Ovary (tissue), 9 donors: ENCODE results near the gene MCM5. TPM values are rescaled to one million over a fixed set of nuclear protein-coding genes. Genes with fewer than 3 reads are reported as not detected.

Source experiments
- DNase-seq, 5 donors: peaks; one replicate each; pipeline ENCODE4 v3.0.0-alpha.2; 2019 to 2020
- H3K27ac ChIP-seq, 2 donors: fragments of 200-600 bp; one replicate each; pipeline versions ENCODE4 v1.5.1 to v1.8.0; 2019 to 2022
- H3K27me3 ChIP-seq: fragments of 200-600 bp; one replicate; pipeline ENCODE4 v1.8.0; 2022
- H3K36me3 ChIP-seq: fragments of 200-600 bp; sonication (generic); one replicate; pipeline ENCODE4 v1.5.1; 2019
- H3K4me1 ChIP-seq: one replicate; pipeline ENCODE4 v1.8.1; 2013; ENCODE audit warnings: mild to moderate bottlenecking, moderate library complexity; ENCODE audit not compliant: insufficient read depth
- H3K4me3 ChIP-seq: fragments of 200-600 bp; sonication (generic); one replicate; pipeline ENCODE4 v1.5.1; 2017
- H3K9me3 ChIP-seq, 2 donors: fragments of 200-600 bp in 1 of 2; sonication (generic) in 1 of 2; one replicate each; pipeline versions ENCODE4 v1.5.1 to v1.8.1; 2013 to 2019; ENCODE audit warnings: mild to moderate bottlenecking in 1 of 2, moderate library complexity in 1 of 2
- EP300 ChIP-seq: sonication (generic); formaldehyde crosslinking; IDR thresholded peaks from one replicate; pipeline ENCODE4 v1.6.1; 2017; ENCODE audit warnings: antibody characterized with exemption
- POLR2A ChIP-seq: fragments of 450-650 bp; IDR thresholded peaks from one replicate; pipeline ENCODE4 v1.6.1; 2017; ENCODE audit warnings: antibody characterized with exemption, mild to moderate bottlenecking, moderate library complexity
- WGBS, 3 donors: extraction: QIAGEN DNeasy Blood & Tissue Kit in 1 of 3; methylation state at CpG; one replicate each; pipeline versions ENCODE4 v1.1.5 to v1.1.7; 2013 to 2017; 5-methylcytosine and 5-hydroxymethylcytosine counted together
- intact Hi-C, 4 donors: fragments of 100-400 bp; cut with DNase I; formaldehyde crosslinking; loops; one replicate each; pipeline versions ENCODE4 v1.11.0 to v1.15.1; 2022 to 2023
- polyA plus RNA-seq, 2 donors: library from polyadenylated mRNA; stranded (reverse); fragments of 200-250 nt in 1 of 2; fragments of 350-450 nt in 1 of 2; fragmentation: Illumina TruSeq in 1 of 2; extraction: RNeasy Lipid Tissue Mini Kit (QIAGEN cat#74804) in 1 of 2; gene quantifications; one replicate each; pipeline ENCODE4 v1.2.3, GENCODE V29; 2013 to 2014
- total RNA-seq, 7 donors: library from RNA; depleted of rRNA in 2 of 7; stranded (reverse); fragments of >200 nt in 2 of 7; fragmentation: NEBNext Ultra II Directional in 3 of 7; extraction: Animal tissue kit (Norgen Biotek cat#: 25700) in 3 of 7; gene quantifications; one replicate each; pipeline versions ENCODE4 v1.1.0 to v1.2.4, GENCODE V29; 2016 to 2023
- TF ChIP-seq, protein P1 (sequence below), 3 donors: fragments of 450-650 bp in 2 of 3; fragments of 200-600 bp in 1 of 3; IDR thresholded peaks; one replicate each; pipeline versions ENCODE4 v1.5.1 to v1.8.0; 2016 to 2022; ENCODE audit warnings: antibody characterized with exemption in 3 of 3, mild to moderate bottlenecking in 1 of 3
- donor health status: DM: no; HTN: no; CAD: no; lungs with moderate emphysema.
- donor health status: DM: no; HTN: no; CAD: no.
- donor health status: Bipolar disorder and iron deficiency.
- donor health status: DM: yes; HTN: yes; CAD: no.
- donor health status: DM: no; HTN: no; CAD: no.
- donor health status: DM: yes; HTN: yes; CAD: no.

MCM5 gene
- total and polyA plus RNA-seq, 9 donors, result 6.6 to 42.5 (median 39.1) TPM

DNA sequence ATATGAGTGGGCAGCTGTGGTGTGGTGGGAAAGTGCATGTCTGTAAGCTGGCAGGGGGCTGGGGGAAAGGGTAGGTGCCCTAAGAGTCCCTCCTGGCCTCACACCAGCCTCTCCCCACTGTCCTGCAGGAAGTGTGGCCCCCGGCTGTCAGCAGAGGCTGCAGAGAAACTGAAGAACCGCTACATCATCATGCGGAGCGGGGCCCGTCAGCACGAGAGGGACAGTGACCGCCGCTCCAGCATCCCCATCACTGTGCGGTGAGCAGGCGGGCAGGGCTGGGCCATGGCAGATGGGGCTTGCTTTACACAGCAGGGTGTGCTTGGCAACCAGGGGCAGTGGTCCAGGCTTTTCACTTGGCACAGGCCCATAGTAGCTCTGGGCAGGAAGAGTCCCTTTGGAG lies 19.8 kb downstream of the MCM5 start:
- 94 to 98% (median 97%) methylated on average over 10 of the region's 10 CpGs for WGBS, 3 donors
- no peaks in the 10 kb centered on the region for H3K27me3 ChIP-seq
- H3K36me3 ChIP-seq, result no peaks in the 10 kb centered on the region
- TF ChIP-seq POLR2A (no peak), EP300 (no peak)
- TF ChIP-seq, protein P1, sequence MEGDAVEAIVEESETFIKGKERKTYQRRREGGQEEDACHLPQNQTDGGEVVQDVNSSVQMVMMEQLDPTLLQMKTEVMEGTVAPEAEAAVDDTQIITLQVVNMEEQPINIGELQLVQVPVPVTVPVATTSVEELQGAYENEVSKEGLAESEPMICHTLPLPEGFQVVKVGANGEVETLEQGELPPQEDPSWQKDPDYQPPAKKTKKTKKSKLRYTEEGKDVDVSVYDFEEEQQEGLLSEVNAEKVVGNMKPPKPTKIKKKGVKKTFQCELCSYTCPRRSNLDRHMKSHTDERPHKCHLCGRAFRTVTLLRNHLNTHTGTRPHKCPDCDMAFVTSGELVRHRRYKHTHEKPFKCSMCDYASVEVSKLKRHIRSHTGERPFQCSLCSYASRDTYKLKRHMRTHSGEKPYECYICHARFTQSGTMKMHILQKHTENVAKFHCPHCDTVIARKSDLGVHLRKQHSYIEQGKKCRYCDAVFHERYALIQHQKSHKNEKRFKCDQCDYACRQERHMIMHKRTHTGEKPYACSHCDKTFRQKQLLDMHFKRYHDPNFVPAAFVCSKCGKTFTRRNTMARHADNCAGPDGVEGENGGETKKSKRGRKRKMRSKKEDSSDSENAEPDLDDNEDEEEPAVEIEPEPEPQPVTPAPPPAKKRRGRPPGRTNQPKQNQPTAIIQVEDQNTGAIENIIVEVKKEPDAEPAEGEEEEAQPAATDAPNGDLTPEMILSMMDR (IDR thresholded peaks at IDR 0.05), result no peak
- no peaks in the 10 kb centered on the region for H3K4me1 ChIP-seq
- no peak overlapping the region for H3K27ac ChIP-seq
- intact Hi-C loops, result loop anchor here in 3 of 4 donors (5.0 to 10.0 kb wide), 2 partner anchors 65 to 163 kb away; no protein-coding TSS in a partner anchor
- no peaks in the 10 kb centered on the region for H3K9me3 ChIP-seq
- H3K4me3 ChIP-seq, result no peak overlapping the region
- DNase-seq, result no peak

DNA sequence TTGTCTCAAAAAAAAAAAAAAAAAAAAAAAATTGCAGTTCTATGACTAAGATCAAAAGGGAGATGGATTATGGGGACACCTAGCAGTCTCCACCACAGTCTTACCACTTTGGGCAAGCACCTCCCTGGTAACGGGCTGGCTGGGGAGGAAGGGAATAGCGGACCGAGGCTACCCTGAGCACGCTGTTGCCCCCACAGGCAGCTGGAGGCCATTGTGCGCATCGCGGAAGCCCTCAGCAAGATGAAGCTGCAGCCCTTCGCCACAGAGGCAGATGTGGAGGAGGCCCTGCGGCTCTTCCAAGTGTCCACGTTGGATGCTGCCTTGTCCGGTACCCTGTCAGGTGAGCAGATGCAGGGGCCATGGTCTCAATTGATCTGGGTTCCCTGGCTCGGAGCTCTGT lies 21.2 kb downstream of the MCM5 start:
- intact Hi-C loops, result loop anchor here in 3 of 4 donors (5.0 to 10.0 kb wide), 2 partner anchors 66 to 161 kb away; no protein-coding TSS in a partner anchor
- no peaks in the 10 kb centered on the region for H3K27me3 ChIP-seq
- DNase-seq, result no peak
- no peaks in the 10 kb centered on the region for H3K36me3 ChIP-seq
- H3K4me3 ChIP-seq, result no peak overlapping the region
- H3K27ac ChIP-seq, result no peak overlapping the region
- 88 to 90% (median 88%) methylated on average over 12 of the region's 12 CpGs for WGBS, 3 donors
- H3K9me3 ChIP-seq, result no peaks in the 10 kb centered on the region
- TF ChIP-seq, protein P1 (IDR thresholded peaks at IDR 0.05), result no peak
- TF ChIP-seq EP300 (no peak), POLR2A (no peak)
- H3K4me1 ChIP-seq, result no peaks in the 10 kb centered on the region

DNA sequence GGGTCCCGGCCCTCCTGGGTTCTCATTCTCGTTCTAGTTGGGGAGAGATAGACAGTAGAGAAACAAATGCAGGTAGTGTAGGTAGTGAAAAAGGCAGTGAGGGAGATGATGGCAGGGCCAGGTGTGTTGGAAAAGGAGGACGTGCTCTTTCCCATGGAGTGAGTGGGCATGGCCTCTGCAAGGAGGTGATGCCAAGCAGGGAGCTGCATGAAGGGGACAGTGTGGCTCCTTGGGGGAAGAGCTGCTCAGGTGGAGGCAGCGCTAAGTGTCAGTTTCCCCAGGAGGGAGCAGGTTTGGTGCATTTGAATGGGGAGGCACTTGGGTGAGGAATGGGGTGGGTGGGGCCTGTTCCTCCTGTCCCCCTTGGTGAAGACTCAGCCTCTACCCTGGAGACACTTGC lies 22.2 kb downstream of the MCM5 start:
- H3K27ac ChIP-seq, result no peak overlapping the region
- H3K36me3 ChIP-seq, result no peaks in the 10 kb centered on the region
- intact Hi-C loops, result loop anchor here in 3 of 4 donors (5.0 to 10.0 kb wide), 2 partner anchors 67 to 160 kb away; no protein-coding TSS in a partner anchor
- WGBS, 3 donors, result 92 to 98% (median 94%) methylated on average over 4 of the region's 4 CpGs
- H3K27me3 ChIP-seq, result no peaks in the 10 kb centered on the region
- TF ChIP-seq POLR2A (no peak), EP300 (no peak)
- TF ChIP-seq, protein P1 (IDR thresholded peaks at IDR 0.05), result no peak
- H3K4me3 ChIP-seq, result no peak overlapping the region
- H3K9me3 ChIP-seq, result no peaks in the 10 kb centered on the region
- DNase-seq, result no peak
- no peaks in the 10 kb centered on the region for H3K4me1 ChIP-seq

DNA sequence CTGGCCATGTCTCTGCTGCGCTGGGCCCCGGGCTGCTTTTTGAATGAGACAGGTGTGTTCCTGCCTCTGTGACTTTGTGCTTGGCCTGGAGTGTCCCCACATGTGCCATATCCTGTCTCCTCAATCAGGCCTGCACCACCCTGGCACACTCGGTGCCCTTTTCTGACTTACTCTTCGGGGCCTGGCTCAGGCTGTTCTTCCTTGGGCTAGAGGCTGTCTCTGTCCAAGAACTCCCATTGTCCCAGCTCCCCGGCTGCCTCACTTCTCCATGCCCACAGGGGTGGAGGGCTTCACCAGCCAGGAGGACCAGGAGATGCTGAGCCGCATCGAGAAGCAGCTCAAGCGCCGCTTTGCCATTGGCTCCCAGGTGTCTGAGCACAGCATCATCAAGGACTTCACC lies 23.0 kb downstream of the MCM5 start:
- no peak for TF ChIP-seq EP300
- TF ChIP-seq, protein P1 (IDR thresholded peaks at IDR 0.05), result no peak
- TF ChIP-seq POLR2A, result no peak
- H3K9me3 ChIP-seq, result no peaks in the 10 kb centered on the region
- no peak for DNase-seq
- WGBS, 3 donors, result 95 to 98% (median 97%) methylated on average over 9 of the region's 9 CpGs
- intact Hi-C loops, result loop anchor here in 3 of 4 donors (5.0 to 10.0 kb wide), 2 partner anchors 68 to 159 kb away; no protein-coding TSS in a partner anchor
- H3K4me1 ChIP-seq, result no peaks in the 10 kb centered on the region
- no peaks in the 10 kb centered on the region for H3K36me3 ChIP-seq
- no peak overlapping the region for H3K4me3 ChIP-seq
- H3K27me3 ChIP-seq, result no peaks in the 10 kb centered on the region
- no peak overlapping the region for H3K27ac ChIP-seq
